ENCODE data around the gene CMTM3.
"Not testable (repeated sequence)": the region's sequence is repeated elsewhere in the genome, so short reads cannot be mapped to it uniquely, and the experiment has no call there.

The CMTM3 gene

GRCh38 chr16:66575060-66575459 is 29.4 kb upstream of the CMTM3 start:
- peaks cover 8% of the 10 kb centered on the region for H3K27me3 Mint-ChIP-seq
- H3K9me3 Mint-ChIP-seq: no peaks in the 10 kb centered on the region
- H3K4me3 Mint-ChIP-seq: no peak overlapping the region
- H3K27ac Mint-ChIP-seq: no peak overlapping the region
- no peaks in the 10 kb centered on the region for H3K36me3 Mint-ChIP-seq
- peaks cover 8% of the 10 kb centered on the region for H3K4me1 Mint-ChIP-seq

GRCh38 chr16:66576296-66576695 is 28.2 kb upstream of the CMTM3 start:
- no peak overlapping the region for H3K4me3 Mint-ChIP-seq
- H3K27ac Mint-ChIP-seq: no peak overlapping the region
- no peaks in the 10 kb centered on the region for H3K9me3 Mint-ChIP-seq
- peaks cover 8% of the 10 kb centered on the region for H3K27me3 Mint-ChIP-seq
- no peaks in the 10 kb centered on the region for H3K36me3 Mint-ChIP-seq
- peaks cover 8% of the 10 kb centered on the region for H3K4me1 Mint-ChIP-seq

- peak within 1 kb of the TSS; percentile 75 for H3K4me3 Mint-ChIP-seq
Measured at GRCh38 chr16:66578651-66579531, 25.6 kb upstream of the CMTM3 start, which contains the start of gene CMTM2. Gene CMTM2 (plus strand): TSS chr16:66579463. CDS start chr16:66579608, 145 bp downstream.

GRCh38 chr16:66580605-66581209 is 23.8 kb upstream of the CMTM3 start:
- Mint-ChIP-seq H3K36me3 (no peaks in the 10 kb centered on the region), H3K9me3 (no peaks in the 10 kb centered on the region), H3K27ac (no peak overlapping the region), H3K4me1 (peaks cover 8% of the 10 kb centered on the region), H3K4me3 (no peak overlapping the region), H3K27me3 (peaks cover 8% of the 10 kb centered on the region)

More at GRCh38 chr16:66578651-66579531, 25.6 kb upstream of the CMTM3 start, which contains the start of gene CMTM2:
- no peak within 1 kb of the TSS for H3K27ac Mint-ChIP-seq
- H3K4me1 Mint-ChIP-seq: peaks cover 8% of the 10 kb centered on the region
- no peaks in the 10 kb centered on the region for H3K9me3 Mint-ChIP-seq
- peaks cover 8% of the 10 kb centered on the region for H3K27me3 Mint-ChIP-seq
- H3K36me3 Mint-ChIP-seq: no peaks in the 10 kb centered on the region

- Mint-ChIP-seq H3K9me3 (no peaks in the 10 kb centered on the region), H3K27me3 (peaks cover 8% of the 10 kb centered on the region), H3K36me3 (no peaks in the 10 kb centered on the region), H3K4me3 (no peak overlapping the region), H3K4me1 (peaks cover 8% of the 10 kb centered on the region), H3K27ac (peak overlapping the region; percentile 35)
Measured at GRCh38 chr16:66581246-66581952, 23.1 kb upstream of the CMTM3 start.

GRCh38 chr16:66585481-66586239 is 18.8 kb upstream of the CMTM3 start:
- no peak overlapping the region for H3K4me3 Mint-ChIP-seq
- no peak overlapping the region for H3K27ac Mint-ChIP-seq
- peaks cover 28% of the 10 kb centered on the region for H3K4me1 Mint-ChIP-seq
- no peaks in the 10 kb centered on the region for H3K9me3 Mint-ChIP-seq
- H3K27me3 Mint-ChIP-seq: no peaks in the 10 kb centered on the region
- no peaks in the 10 kb centered on the region for H3K36me3 Mint-ChIP-seq

GRCh38 chr16:66587881-66588600 is 16.5 kb upstream of the CMTM3 start:
- H3K36me3 Mint-ChIP-seq: no peaks in the 10 kb centered on the region
- no peak overlapping the region for H3K4me3 Mint-ChIP-seq
- H3K27ac Mint-ChIP-seq: peak overlapping the region; percentile 84
- no peaks in the 10 kb centered on the region for H3K9me3 Mint-ChIP-seq
- no peaks in the 10 kb centered on the region for H3K27me3 Mint-ChIP-seq
- H3K4me1 Mint-ChIP-seq: peaks cover 30% of the 10 kb centered on the region

GRCh38 chr16:66588981-66589713 is 15.4 kb upstream of the CMTM3 start:
- Mint-ChIP-seq H3K4me1 (peaks cover 30% of the 10 kb centered on the region), H3K9me3 (no peaks in the 10 kb centered on the region), H3K27me3 (no peaks in the 10 kb centered on the region), H3K36me3 (no peaks in the 10 kb centered on the region), H3K27ac (peak overlapping the region; percentile 49), H3K4me3 (peak overlapping the region; percentile 78)

GRCh38 chr16:66590322-66590721 is 14.2 kb upstream of the CMTM3 start:
- Mint-ChIP-seq H3K9me3 (no peaks in the 10 kb centered on the region), H3K4me3 (peak overlapping the region; percentile 78), H3K27me3 (no peaks in the 10 kb centered on the region), H3K36me3 (no peaks in the 10 kb centered on the region), H3K27ac (peak overlapping the region; percentile 31), H3K4me1 (peaks cover 30% of the 10 kb centered on the region)

- no peaks in the 10 kb centered on the region for H3K36me3 Mint-ChIP-seq
- H3K27ac Mint-ChIP-seq: no peak overlapping the region
- H3K4me1 Mint-ChIP-seq: peaks cover 30% of the 10 kb centered on the region
- peak overlapping the region; percentile 78 for H3K4me3 Mint-ChIP-seq
- no peaks in the 10 kb centered on the region for H3K9me3 Mint-ChIP-seq
- H3K27me3 Mint-ChIP-seq: no peaks in the 10 kb centered on the region
Measured at GRCh38 chr16:66591018-66591417, 13.5 kb upstream of the CMTM3 start.

- H3K27me3 Mint-ChIP-seq: no peaks in the 10 kb centered on the region
- H3K27ac Mint-ChIP-seq: no peak overlapping the region
- no peaks in the 10 kb centered on the region for H3K36me3 Mint-ChIP-seq
- no peaks in the 10 kb centered on the region for H3K9me3 Mint-ChIP-seq
- H3K4me3 Mint-ChIP-seq: no peak overlapping the region
- peaks cover 39% of the 10 kb centered on the region for H3K4me1 Mint-ChIP-seq
Measured at GRCh38 chr16:66592241-66592640, 12.3 kb upstream of the CMTM3 start.

- Mint-ChIP-seq H3K4me1 (peaks cover 38% of the 10 kb centered on the region), H3K4me3 (no peak overlapping the region), H3K27ac (no peak overlapping the region), H3K9me3 (no peaks in the 10 kb centered on the region), H3K27me3 (no peaks in the 10 kb centered on the region), H3K36me3 (no peaks in the 10 kb centered on the region)
Measured at GRCh38 chr16:66592814-66593213, 11.7 kb upstream of the CMTM3 start.

- H3K4me1 Mint-ChIP-seq: peaks cover 34% of the 10 kb centered on the region
- no peaks in the 10 kb centered on the region for H3K27me3 Mint-ChIP-seq
- no peak overlapping the region for H3K27ac Mint-ChIP-seq
- H3K9me3 Mint-ChIP-seq: no peaks in the 10 kb centered on the region
- no peak overlapping the region for H3K4me3 Mint-ChIP-seq
- H3K36me3 Mint-ChIP-seq: no peaks in the 10 kb centered on the region
Measured at GRCh38 chr16:66594739-66595138, 9.8 kb upstream of the CMTM3 start.

GRCh38 chr16:66596559-66596958 is 7.9 kb upstream of the CMTM3 start:
- not testable (repeated sequence) for H3K4me3 Mint-ChIP-seq, H3K27me3 Mint-ChIP-seq, H3K36me3 Mint-ChIP-seq, H3K27ac Mint-ChIP-seq, H3K9me3 Mint-ChIP-seq
- H3K4me1 Mint-ChIP-seq: peaks cover 35% of the 10 kb centered on the region
